Lung (tissue), 16 donors: ENCODE measurements around the gene CLEC9A. TPM values are rescaled to one million over a fixed set of nuclear protein-coding genes. Genes with fewer than 3 reads are reported as not detected.

Experiments
- ATAC-seq: fragments of 200-7000 bp; cut with Tn5 transposase; one replicate; pipeline ENCODE4 v1.9.1; 2020; ENCODE audit warnings: moderate number of reproducible peaks; ENCODE audit not compliant: insufficient read depth, low FRiP score
- DNase-seq, 3 donors: peaks; one replicate each; pipeline ENCODE4 v3.0.0-alpha.2; 2013 to 2017
- H3K27ac ChIP-seq, 2 donors: one replicate each; pipeline ENCODE4 v1.5.1; 2013; ENCODE audit warnings: mild to moderate bottlenecking in 2 of 2, moderate library complexity in 2 of 2, control low read depth in 1 of 2, inconsistent platforms in 1 of 2, low read depth in 1 of 2, low read length in 1 of 2
- H3K27me3 ChIP-seq, 3 donors: one replicate each; pipeline ENCODE4 v1.5.1; 2013; ENCODE audit warnings: low read length in 2 of 3; ENCODE audit not compliant: control insufficient read depth in 3 of 3, insufficient read depth in 3 of 3
- H3K36me3 ChIP-seq, 4 donors: one replicate each; pipeline ENCODE4 v1.5.1; 2013; ENCODE audit warnings: low read length in 4 of 4, mild to moderate bottlenecking in 1 of 4, moderate library complexity in 1 of 4; ENCODE audit not compliant: control insufficient read depth in 4 of 4, insufficient read depth in 4 of 4
- H3K4me1 ChIP-seq, 5 donors: one replicate each; pipeline ENCODE4 v1.5.1; 2013; ENCODE audit warnings: low read length in 5 of 5, mild to moderate bottlenecking in 2 of 5, moderate library complexity in 1 of 5; ENCODE audit not compliant: control insufficient read depth in 5 of 5, insufficient read depth in 5 of 5
- H3K4me3 ChIP-seq: one replicate; pipeline ENCODE4 v1.5.1; 2013; ENCODE audit warnings: mild to moderate bottlenecking, control low read depth, moderate library complexity
- H3K9ac ChIP-seq, 2 donors: one replicate each; pipeline ENCODE4 v1.5.1; 2013; ENCODE audit warnings: low read length in 2 of 2, control low read depth in 1 of 2; ENCODE audit not compliant: insufficient read depth in 1 of 2
- H3K9me3 ChIP-seq, 4 donors: one replicate each; pipeline ENCODE4 v1.5.1; 2013; ENCODE audit warnings: low read length in 3 of 4, mild to moderate bottlenecking in 1 of 4, moderate library complexity in 1 of 4; ENCODE audit not compliant: control insufficient read depth in 4 of 4, insufficient read depth in 3 of 4
- CTCF ChIP-seq: IDR thresholded peaks from 2 replicates; pipeline ENCODE4 v1.5.1; 2012; ENCODE audit warnings: mild to moderate bottlenecking; ENCODE audit errors: control extremely low read depth, extremely low read depth
- WGBS, 2 donors: extraction: QIAGEN DNeasy Blood & Tissue Kit; methylation state at CpG; one replicate each; pipeline ENCODE4 v1.1.7; 2013; 5-methylcytosine and 5-hydroxymethylcytosine counted together
- long read RNA-seq, 5 donors: transcript quantifications; one replicate each; lab custom pipeline, GENCODE V29; 2026
- polyA plus RNA-seq, 2 donors: library from polyadenylated mRNA; stranded (reverse); fragments of 200-250 nt; gene quantifications; one replicate each; pipeline ENCODE4 v1.2.1, GENCODE V29; 2013
- total RNA-seq, 2 donors: library from RNA; depleted of rRNA in 1 of 2; stranded (reverse); fragments of >200 nt in 1 of 2; gene quantifications; one replicate each; pipeline ENCODE4 v1.2.1, GENCODE V29; 2014 to 2021
- donor health status: control.
- donor health status: control.
- donor health status: Bipolar disorder and iron deficiency.
- donor health status: healthy.
- donor health status: DM: yes; HTN: yes; CAD: no.

Gene CLEC9A
- total RNA-seq (under 1 TPM; 0.12 to 0.60 TPM), polyA plus RNA-seq (under 1 TPM; 0.14 to 0.52 TPM)
- long read RNA-seq, donor 1, partial matches to known transcripts, result 5 of 5 reads
- long read RNA-seq, donor 1, other reads (novel, unspliced or antisense), result 0 of 5 reads
- long read RNA-seq, donor 2, result 0 reads
- long read RNA-seq, donor 3, result 0 reads
- long read RNA-seq, donor 4, result 0 reads
- long read RNA-seq, donor 5, result 0 reads

- H3K9ac ChIP-seq, result no peak within 1 kb of the TSS
Observed at GRCh38 chr12:10030446-10030845, at the start of gene CLEC9A. Gene CLEC9A (plus strand): TSS chr12:10030682. CDS start chr12:10052688, 22,006 bp downstream.

GRCh38 chr12:9991876-9992275 is 38.6 kb upstream of the CLEC9A start:
- Histone ChIP-seq H3K36me3 (no peaks in the 10 kb centered on the region), H3K4me3 (no peak overlapping the region), H3K27ac (no peak overlapping the region), H3K4me1 (no peaks in the 10 kb centered on the region), H3K9me3 (no peaks in the 10 kb centered on the region), H3K9ac (no peak overlapping the region), H3K27me3 (no peaks in the 10 kb centered on the region)
- no peak for ATAC-seq
- no peak for TF ChIP-seq CTCF
- DNase-seq, result no peak
- WGBS, 2 donors, result 34 to 59% methylated on average over 3 of the region's 3 CpGs

More at GRCh38 chr12:10030446-10030845, at the start of gene CLEC9A:
- WGBS, 2 donors, result 76 to 92% methylated on average over 14 of the region's 14 CpGs
- H3K9me3 ChIP-seq, result no peaks in the 10 kb centered on the region
- no peak for TF ChIP-seq CTCF
- ATAC-seq (no peak), DNase-seq (no peak)
- no peaks in the 10 kb centered on the region for H3K36me3 ChIP-seq
- no peaks in the 10 kb centered on the region for H3K4me1 ChIP-seq
- no peak within 1 kb of the TSS for H3K27ac ChIP-seq
- no peaks in the 10 kb centered on the region for H3K27me3 ChIP-seq
- no peak within 1 kb of the TSS for H3K4me3 ChIP-seq

GRCh38 chr12:9992296-9992695 is 38.2 kb upstream of the CLEC9A start:
- H3K27ac ChIP-seq, result no peak overlapping the region
- no peaks in the 10 kb centered on the region for H3K27me3 ChIP-seq
- H3K9me3 ChIP-seq, result no peaks in the 10 kb centered on the region
- H3K36me3 ChIP-seq, result no peaks in the 10 kb centered on the region
- TF ChIP-seq CTCF, result no peak
- 50 to 78% methylated on average over 4 of the region's 4 CpGs for WGBS, 2 donors
- DNase-seq (no peak), ATAC-seq (no peak)
- H3K9ac ChIP-seq, result no peak overlapping the region
- H3K4me1 ChIP-seq, result no peaks in the 10 kb centered on the region
- H3K4me3 ChIP-seq, result no peak overlapping the region

GRCh38 chr12:9999016-9999415 is 31.5 kb upstream of the CLEC9A start, which contains the start of gene CLEC1B:
Gene CLEC1B (minus strand): TSS chr12:9999121. CDS start chr12:9999100, 21 bp downstream.
- Histone ChIP-seq H3K9me3 (no peaks in the 10 kb centered on the region), H3K4me1 (no peaks in the 10 kb centered on the region), H3K4me3 (no peak within 1 kb of the TSS), H3K27me3 (no peaks in the 10 kb centered on the region), H3K9ac (no peak within 1 kb of the TSS), H3K27ac (no peak within 1 kb of the TSS), H3K36me3 (no peaks in the 10 kb centered on the region)
- ATAC-seq, result no peak
- WGBS, 2 donors, result 89 to 94% methylated on average over 3 of the region's 3 CpGs
- TF ChIP-seq CTCF, result no peak
- no peak for DNase-seq
